SU-DHL-6 (cell line): ENCODE measurements around the gene PIGC.

ENCODE experiments used
- H2AFZ ChIP-seq: fragments of 200-600 bp; sonication (generic); 2 replicates; pipeline ENCODE4 v1.6.1; 2014; ENCODE audit warnings: low read depth, mild to moderate bottlenecking, moderate library complexity, mixed read lengths, antibody characterized with exemption, low read length; ENCODE audit not compliant: severe bottlenecking
- H3F3A ChIP-seq: fragments of 200-600 bp; shearing (Covaris generic); 2 replicates; pipeline ENCODE4 v1.6.0; 2016; ENCODE audit warnings: antibody characterized with exemption, mild to moderate bottlenecking; ENCODE audit not compliant: insufficient read depth
- H3K27ac ChIP-seq: fragments of 200-600 bp; sonication (generic); 2 replicates; pipeline ENCODE4 v1.5.1; 2016; ENCODE audit warnings: low read depth, mild to moderate bottlenecking, low read length, moderate library complexity, mixed read lengths
- H3K27me3 ChIP-seq: fragments of 200-600 bp; sonication (generic), shearing (Covaris generic); 2 replicates; pipeline ENCODE4 v1.6.0; 2014; ENCODE audit warnings: mild to moderate bottlenecking, low read length
- H3K36me3 ChIP-seq: fragments of 200-600 bp; sonication (generic); 2 replicates; pipeline ENCODE4 v1.6.1; 2014; ENCODE audit warnings: mild to moderate bottlenecking, low read length, mixed read lengths
- H3K4me2 ChIP-seq: fragments of 300-600, 200-600 bp; shearing (Covaris generic), sonication (generic); 2 replicates; pipeline ENCODE4 v1.6.0; 2014; ENCODE audit warnings: low read length, low read depth, mild to moderate bottlenecking; ENCODE audit not compliant: poor library complexity, severe bottlenecking
- H3K4me3 ChIP-seq: fragments of 200-600 bp; sonication (generic); 2 replicates; pipeline ENCODE4 v1.5.1; 2014; ENCODE audit warnings: antibody characterized with exemption, low read length, mild to moderate bottlenecking, mixed read lengths; ENCODE audit not compliant: insufficient read depth, poor library complexity, severe bottlenecking
- H3K79me2 ChIP-seq: fragments of 200-600 bp; sonication (generic); 2 replicates; pipeline ENCODE4 v1.6.1; 2014; ENCODE audit warnings: mild to moderate bottlenecking, low read length, moderate library complexity; ENCODE audit not compliant: insufficient read depth
- H3K9ac ChIP-seq: fragments of 200-600 bp; sonication (generic); 2 replicates; pipeline ENCODE4 v1.7.0; 2014; ENCODE audit warnings: mild to moderate bottlenecking, low read length
- H3K9me2 ChIP-seq: fragments of 200-600 bp; sonication (generic); replicated peaks from 2 replicates; pipeline ENCODE4 v1.6.1; 2014; ENCODE audit warnings: low read length; ENCODE audit not compliant: insufficient read depth
- H3K9me3 ChIP-seq: fragments of 200-600 bp; sonication (generic); 2 replicates; pipeline ENCODE4 v1.6.1; 2014; ENCODE audit warnings: low read length, mixed read lengths; ENCODE audit not compliant: insufficient read depth
- H4K20me1 ChIP-seq: fragments of 200-600 bp; sonication (generic); 2 replicates; pipeline ENCODE4 v1.6.1; 2014; ENCODE audit warnings: low read depth, mild to moderate bottlenecking, antibody characterized with exemption, low read length, moderate library complexity, mixed read lengths
- EZH2phosphoT487 ChIP-seq: fragments of 200-600 bp; sonication (generic), shearing (Covaris generic); conservative IDR thresholded peaks from 2 replicates; pipeline ENCODE4 v1.6.1; 2018; ENCODE audit warnings: mild to moderate bottlenecking, antibody characterized with exemption, low read length, moderate library complexity, mixed read lengths
- TF ChIP-seq, protein P1 (sequence below): fragments of 200-600 bp; sonication (generic); IDR thresholded peaks from one replicate; pipeline ENCODE4 v1.5.1; 2017; ENCODE audit warnings: antibody characterized with exemption, mild to moderate bottlenecking, low read length, moderate library complexity; ENCODE audit not compliant: insufficient read depth, poor library complexity, severe bottlenecking

Gene PIGC

DNA sequence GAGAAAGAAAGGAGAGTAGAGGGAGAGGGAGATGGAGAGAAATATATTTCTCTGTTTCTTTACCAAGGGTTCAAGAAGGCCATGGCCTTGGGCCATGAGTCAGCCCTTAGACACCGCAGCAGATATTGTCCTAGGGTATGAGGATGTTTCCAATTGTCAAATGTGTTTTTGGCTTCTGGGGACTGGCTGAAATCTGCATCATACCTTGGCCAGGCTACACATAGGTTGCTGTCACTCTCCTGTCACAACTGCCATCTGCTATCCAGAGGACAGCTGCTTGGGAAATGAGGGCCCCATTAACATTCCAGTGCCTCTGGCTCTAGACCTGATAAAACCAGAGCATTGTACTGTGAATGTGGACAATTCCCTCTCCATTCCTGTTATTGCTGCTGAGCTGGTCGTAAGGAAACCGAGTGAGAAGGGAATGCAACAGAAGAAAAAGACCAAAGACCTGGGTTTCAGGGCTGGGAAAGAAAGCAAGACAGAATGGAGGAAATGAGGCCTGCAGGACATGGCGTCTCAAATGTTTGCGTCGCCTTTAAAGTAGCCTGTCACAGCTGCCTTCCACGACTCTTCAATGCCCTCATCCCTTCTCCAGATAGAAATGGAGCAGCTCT lies 8.8 kb upstream of the PIGC start:
- no peaks in the 10 kb centered on the region for H3K9me2 ChIP-seq
- TF ChIP-seq EZH2phosphoT487, result no peak
- TF ChIP-seq, protein P1, sequence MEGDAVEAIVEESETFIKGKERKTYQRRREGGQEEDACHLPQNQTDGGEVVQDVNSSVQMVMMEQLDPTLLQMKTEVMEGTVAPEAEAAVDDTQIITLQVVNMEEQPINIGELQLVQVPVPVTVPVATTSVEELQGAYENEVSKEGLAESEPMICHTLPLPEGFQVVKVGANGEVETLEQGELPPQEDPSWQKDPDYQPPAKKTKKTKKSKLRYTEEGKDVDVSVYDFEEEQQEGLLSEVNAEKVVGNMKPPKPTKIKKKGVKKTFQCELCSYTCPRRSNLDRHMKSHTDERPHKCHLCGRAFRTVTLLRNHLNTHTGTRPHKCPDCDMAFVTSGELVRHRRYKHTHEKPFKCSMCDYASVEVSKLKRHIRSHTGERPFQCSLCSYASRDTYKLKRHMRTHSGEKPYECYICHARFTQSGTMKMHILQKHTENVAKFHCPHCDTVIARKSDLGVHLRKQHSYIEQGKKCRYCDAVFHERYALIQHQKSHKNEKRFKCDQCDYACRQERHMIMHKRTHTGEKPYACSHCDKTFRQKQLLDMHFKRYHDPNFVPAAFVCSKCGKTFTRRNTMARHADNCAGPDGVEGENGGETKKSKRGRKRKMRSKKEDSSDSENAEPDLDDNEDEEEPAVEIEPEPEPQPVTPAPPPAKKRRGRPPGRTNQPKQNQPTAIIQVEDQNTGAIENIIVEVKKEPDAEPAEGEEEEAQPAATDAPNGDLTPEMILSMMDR, result no peak
- no peaks in the 10 kb centered on the region for H3K79me2 ChIP-seq
- no peaks in the 10 kb centered on the region for H4K20me1 ChIP-seq
- H3K4me3 ChIP-seq, result no peak overlapping the region
- H3K9ac ChIP-seq, result no peak overlapping the region
- H3F3A ChIP-seq, result no peaks in the 10 kb centered on the region
- H3K27ac ChIP-seq, result no peak overlapping the region
- no peaks in the 10 kb centered on the region for H3K36me3 ChIP-seq
- no peak overlapping the region for H3K4me2 ChIP-seq
- no peak overlapping the region for H2AFZ ChIP-seq
- H3K27me3 ChIP-seq, result no peaks in the 10 kb centered on the region
- no peaks in the 10 kb centered on the region for H3K9me3 ChIP-seq

DNA sequence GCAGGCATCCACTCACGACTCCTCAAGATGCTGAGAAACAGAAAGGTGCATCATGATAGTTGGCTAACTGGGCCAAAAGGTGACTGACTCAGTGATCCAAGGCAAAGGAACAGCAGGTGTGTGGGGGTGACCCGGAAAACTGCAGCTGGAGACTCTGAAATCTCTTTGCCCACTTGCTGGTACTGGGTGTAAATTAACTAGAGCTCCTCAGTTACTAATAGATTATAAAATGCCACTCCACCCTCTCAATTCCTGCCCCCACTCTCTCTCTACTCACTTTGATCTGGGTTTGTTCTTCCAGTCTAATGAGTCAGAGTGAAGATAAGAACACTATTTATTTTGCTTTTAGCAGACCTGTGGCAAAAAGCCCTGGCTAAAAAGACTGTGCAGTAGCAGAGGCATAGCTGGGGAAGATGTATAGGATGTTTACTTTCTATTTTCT lies 7.2 kb upstream of the PIGC start:
- Histone ChIP-seq H3K27me3 (no peaks in the 10 kb centered on the region), H4K20me1 (no peaks in the 10 kb centered on the region), H2AFZ (peak overlapping the region; percentile 74), H3K36me3 (no peaks in the 10 kb centered on the region), H3K9ac (0 out of 2 replicates have a peak overlapping the region, but pooled peaks have one; percentile 7), H3K79me2 (no peaks in the 10 kb centered on the region), H3K4me2 (peak overlapping the region; percentile 17), H3F3A (no peaks in the 10 kb centered on the region), H3K27ac (no peak overlapping the region), H3K4me3 (no peak overlapping the region), H3K9me2 (no peaks in the 10 kb centered on the region), H3K9me3 (no peaks in the 10 kb centered on the region)
- no peak for TF ChIP-seq EZH2phosphoT487
- TF ChIP-seq, protein P1, result no peak

DNA sequence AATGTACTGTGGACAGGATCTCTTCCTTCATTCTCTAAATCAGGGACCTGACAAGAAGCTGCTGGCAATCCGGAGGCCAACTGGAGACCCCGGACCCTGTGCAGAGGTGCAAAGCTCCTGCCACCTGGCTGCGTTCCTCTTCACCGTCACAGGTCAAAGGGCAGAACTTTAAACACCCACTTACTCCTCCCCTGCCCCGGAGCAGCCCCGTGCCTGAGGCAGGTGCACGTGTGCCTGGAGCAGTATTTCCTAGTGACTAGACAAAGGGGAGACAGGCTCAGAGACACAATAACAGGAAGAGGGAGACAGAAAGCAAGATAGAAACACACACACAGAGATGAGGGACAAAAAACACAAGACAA lies 6.6 kb upstream of the PIGC start:
- H3K79me2 ChIP-seq, result no peaks in the 10 kb centered on the region
- no peaks in the 10 kb centered on the region for H3K27me3 ChIP-seq
- peak overlapping the region; percentile 17 for H3K4me2 ChIP-seq
- no peaks in the 10 kb centered on the region for H3K9me2 ChIP-seq
- no peak overlapping the region for H3K27ac ChIP-seq
- H3K4me3 ChIP-seq, result no peak overlapping the region
- H3K36me3 ChIP-seq, result no peaks in the 10 kb centered on the region
- peak overlapping the region; percentile 74 for H2AFZ ChIP-seq
- H4K20me1 ChIP-seq, result no peaks in the 10 kb centered on the region
- no peaks in the 10 kb centered on the region for H3K9me3 ChIP-seq
- no peaks in the 10 kb centered on the region for H3F3A ChIP-seq
- H3K9ac ChIP-seq, result peak overlapping the region; percentile 7; the same call in 1 of the 2 replicates
- no peak for TF ChIP-seq EZH2phosphoT487
- TF ChIP-seq, protein P1, result no peak
